GM23338 (cell line): ENCODE results near the gene STK24. TPM values are rescaled to one million over a fixed set of nuclear protein-coding genes. Genes with fewer than 3 reads are reported as not detected.
A peak's percentile ranks its signal among the peaks of the same experiment; 100 is the strongest.

Experiments used
- ATAC-seq: fragments of 200-7000 bp; cut with Tn5 transposase; 3 replicates; pipeline ENCODE4 v1.9.1; 2020
- DNase-seq: peaks from one replicate; pipeline ENCODE4 v3.0.0-alpha.2; 2015; ENCODE audit warnings: low spot score
- H2AFZ ChIP-seq: fragments of 200-600 bp; sonication (generic); 2 replicates; pipeline ENCODE4 v1.8.0; 2016; ENCODE audit warnings: antibody characterized with exemption, mild to moderate bottlenecking, moderate library complexity
- H3F3A ChIP-seq: fragments of 200-600 bp; sonication (generic); replicated peaks from 2 replicates; pipeline ENCODE4 v1.8.0; 2017; ENCODE audit warnings: antibody characterized with exemption, mixed run types, low read depth
- H3K27ac ChIP-seq: fragments of 200-600 bp; sonication (generic); 2 replicates; pipeline ENCODE4 v1.6.1; 2016; ENCODE audit warnings: low read depth
- H3K27me3 ChIP-seq: fragments of 200-600 bp; sonication (generic); 2 replicates; pipeline ENCODE4 v1.8.0; 2016; ENCODE audit warnings: mild to moderate bottlenecking, mixed run types, moderate library complexity; ENCODE audit not compliant: insufficient read depth
- H3K36me3 ChIP-seq: fragments of 200-600 bp; sonication (generic); 2 replicates; pipeline ENCODE4 v1.8.0; 2016; ENCODE audit warnings: mild to moderate bottlenecking; ENCODE audit not compliant: insufficient read depth
- H3K4me1 ChIP-seq: fragments of 200-600 bp; sonication (generic); 2 replicates; pipeline ENCODE4 v1.8.0; 2016; ENCODE audit warnings: mild to moderate bottlenecking, moderate library complexity; ENCODE audit not compliant: insufficient read depth
- H3K4me2 ChIP-seq: fragments of 200-600 bp; sonication (generic); 2 replicates; pipeline ENCODE4 v1.7.1; 2017; ENCODE audit warnings: mixed run types
- H3K4me3 ChIP-seq: fragments of 200-600 bp; sonication (generic); 2 replicates; pipeline ENCODE4 v1.6.1; 2016; ENCODE audit warnings: mixed run types
- H3K79me2 ChIP-seq: fragments of 200-600 bp; sonication (generic); replicated peaks from 2 replicates; pipeline ENCODE4 v1.8.0; 2017; ENCODE audit warnings: mild to moderate bottlenecking; ENCODE audit not compliant: insufficient read depth
- H3K9me2 ChIP-seq: fragments of 200-600 bp; sonication (generic); 2 replicates; pipeline ENCODE4 v1.8.0; 2017; ENCODE audit not compliant: insufficient read depth
- H4K20me1 ChIP-seq: fragments of 200-600 bp; sonication (generic); replicated peaks from 2 replicates; pipeline ENCODE4 v1.8.0; 2017; ENCODE audit warnings: mild to moderate bottlenecking; ENCODE audit not compliant: insufficient read depth
- H3K27ac Mint-ChIP-seq: 2 replicates; pipeline ENCODE4 v1.8.0; 2020; ENCODE audit warnings: inconsistent platforms, mild to moderate bottlenecking, moderate library complexity, mixed read lengths
- H3K27me3 Mint-ChIP-seq: 3 replicates; pipeline ENCODE4 v1.8.0; 2022; ENCODE audit warnings: low read depth, mild to moderate bottlenecking, moderate library complexity, mixed read lengths, inconsistent platforms; ENCODE audit not compliant: insufficient read depth, poor library complexity
- H3K36me3 Mint-ChIP-seq: 3 replicates; pipeline ENCODE4 v1.8.0; 2021; ENCODE audit warnings: low read depth, mild to moderate bottlenecking, inconsistent platforms, moderate library complexity, mixed read lengths
- H3K4me1 Mint-ChIP-seq: 3 replicates; pipeline ENCODE4 v1.8.0; 2020; ENCODE audit warnings: mild to moderate bottlenecking, inconsistent platforms, mixed read lengths
- H3K4me3 Mint-ChIP-seq: 3 replicates; pipeline ENCODE4 v1.8.0; 2021; ENCODE audit warnings: moderate library complexity, mild to moderate bottlenecking, inconsistent platforms, mixed read lengths
- H3K9me3 Mint-ChIP-seq: 3 replicates; pipeline ENCODE4 v1.8.0; 2020; ENCODE audit warnings: moderate library complexity, mild to moderate bottlenecking, inconsistent platforms, mixed read lengths
- CREB1 ChIP-seq: fragments of 250-450 bp; sonication (Bioruptor Pico); IDR thresholded peaks from 2 replicates; pipeline ENCODE4 v1.5.0; 2020; ENCODE audit warnings: low read depth, mild to moderate bottlenecking, moderate library complexity
- EZH2 ChIP-seq: fragments of 200-600 bp; sonication (generic); IDR thresholded peaks from one replicate; pipeline ENCODE4 v1.8.0; 2017; ENCODE audit warnings: antibody characterized with exemption, mild to moderate bottlenecking, low read depth; ENCODE audit not compliant: unreplicated experiment
- EZH2phosphoT487 ChIP-seq: fragments of 200-600 bp; sonication (generic); IDR thresholded peaks from one replicate; pipeline ENCODE4 v1.8.1; 2018; ENCODE audit warnings: antibody characterized with exemption; ENCODE audit not compliant: unreplicated experiment
- JUNB ChIP-seq: IDR thresholded peaks from one replicate; pipeline ENCODE4 v1.6.1; 2016; ENCODE audit warnings: antibody characterized with exemption; ENCODE audit not compliant: unreplicated experiment
- NANOG ChIP-seq: IDR thresholded peaks from 2 replicates; pipeline ENCODE4 v1.6.1; 2016; ENCODE audit warnings: antibody characterized with exemption, borderline replicate concordance
- POLR2AphosphoS5 ChIP-seq: IDR thresholded peaks from 2 replicates; pipeline ENCODE4 v1.6.1; 2016; ENCODE audit warnings: antibody characterized with exemption, low read depth
- STAT1 ChIP-seq: IDR thresholded peaks from one replicate; pipeline ENCODE4 v1.6.1; 2016; ENCODE audit warnings: antibody characterized with exemption; ENCODE audit not compliant: unreplicated experiment
- ZNF114 ChIP-seq: fragments of 250-450 bp; sonication (Bioruptor Pico); IDR thresholded peaks from 2 replicates; pipeline ENCODE4 v1.5.0; 2020; ENCODE audit warnings: mild to moderate bottlenecking, moderate library complexity
- ZNF331 ChIP-seq: fragments of 250-450 bp; sonication (Bioruptor Pico); IDR thresholded peaks from 2 replicates; pipeline ENCODE4 v1.5.0; 2020; ENCODE audit warnings: low read depth, mild to moderate bottlenecking, moderate library complexity
- polyA plus RNA-seq: library from polyadenylated mRNA; unstranded; fragments of >200 nt; fragmentation: Nextera tagmentation; extraction: Ambion mirVana; gene quantifications from 2 replicates; pipeline ENCODE4 v1.2.1, GENCODE V29; 2016
- total RNA-seq: library from RNA; depleted of rRNA; stranded (reverse); fragments of >200 nt; shearing (Covaris generic); gene quantifications from 2 replicates; pipeline ENCODE4 v1.2.3, GENCODE V29; 2014
- TF ChIP-seq, protein P1 (sequence below): IDR thresholded peaks from 2 replicates; pipeline ENCODE4 v1.6.1; 2016; ENCODE audit warnings: antibody characterized with exemption
- TF ChIP-seq, protein P2 (sequence below), 2 experiments: fragments of 200-600 bp in 1 of 2; sonication (generic) in 1 of 2; conservative IDR thresholded peaks; 2 replicates each; pipeline versions ENCODE4 v1.5.1 to v1.6.1; 2016 to 2017; ENCODE audit warnings: antibody characterized with exemption in 2 of 2, low read depth in 2 of 2, mild to moderate bottlenecking in 2 of 2, moderate library complexity in 1 of 2
- TF ChIP-seq, protein P3 (sequence below): IDR thresholded peaks from one replicate; pipeline ENCODE4 v1.6.1; 2018; ENCODE audit warnings: antibody characterized with exemption; ENCODE audit not compliant: unreplicated experiment
- TF ChIP-seq, protein P4 (sequence below): fragments of 250-450 bp; sonication (Bioruptor Pico); IDR thresholded peaks from 2 replicates; pipeline ENCODE4 v1.5.0; 2020; ENCODE audit warnings: mild to moderate bottlenecking, moderate library complexity

Gene STK24
- total and polyA plus RNA-seq, 2 experiments from 2014 or later, result 56.5 to 144 TPM

- no peaks in the 10 kb centered on the region for H3K27me3 ChIP-seq
- H3K4me2 ChIP-seq, result peak overlapping the region; percentile 29; the same call in 1 of the 2 replicates
- Mint-ChIP-seq H3K4me1 (peaks cover 71% of the 10 kb centered on the region), H3K36me3 (peaks cover 10% of the 10 kb centered on the region), H3K9me3 (no peaks in the 10 kb centered on the region), H3K27ac (peak overlapping the region; percentile 72), H3K4me3 (no peak overlapping the region), H3K27me3 (peaks cover 12% of the 10 kb centered on the region)
- H3K4me3 ChIP-seq, result no peak overlapping the region
- H3K27ac ChIP-seq, result peak overlapping the region; percentile 33; the same call in 1 of the 2 replicates
- no peaks in the 10 kb centered on the region for H3K36me3 ChIP-seq
- H3K79me2 ChIP-seq, result peaks cover 100% of the 10 kb centered on the region
- DNase-seq, result no peak
- peak; percentile 30 for ATAC-seq
- H4K20me1 ChIP-seq, result peaks cover 48% of the 10 kb centered on the region
- TF ChIP-seq, protein P1, sequence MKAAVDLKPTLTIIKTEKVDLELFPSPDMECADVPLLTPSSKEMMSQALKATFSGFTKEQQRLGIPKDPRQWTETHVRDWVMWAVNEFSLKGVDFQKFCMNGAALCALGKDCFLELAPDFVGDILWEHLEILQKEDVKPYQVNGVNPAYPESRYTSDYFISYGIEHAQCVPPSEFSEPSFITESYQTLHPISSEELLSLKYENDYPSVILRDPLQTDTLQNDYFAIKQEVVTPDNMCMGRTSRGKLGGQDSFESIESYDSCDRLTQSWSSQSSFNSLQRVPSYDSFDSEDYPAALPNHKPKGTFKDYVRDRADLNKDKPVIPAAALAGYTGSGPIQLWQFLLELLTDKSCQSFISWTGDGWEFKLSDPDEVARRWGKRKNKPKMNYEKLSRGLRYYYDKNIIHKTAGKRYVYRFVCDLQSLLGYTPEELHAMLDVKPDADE, result no peak
- no peak for TF ChIP-seq CREB1 (CRISPR knock-in tag)
- no peak for TF ChIP-seq JUNB
- TF ChIP-seq POLR2AphosphoS5, result no peak
- no peak for TF ChIP-seq EZH2
- TF ChIP-seq NANOG, result no peak
- no peak for TF ChIP-seq STAT1
- TF ChIP-seq, protein P2, sequence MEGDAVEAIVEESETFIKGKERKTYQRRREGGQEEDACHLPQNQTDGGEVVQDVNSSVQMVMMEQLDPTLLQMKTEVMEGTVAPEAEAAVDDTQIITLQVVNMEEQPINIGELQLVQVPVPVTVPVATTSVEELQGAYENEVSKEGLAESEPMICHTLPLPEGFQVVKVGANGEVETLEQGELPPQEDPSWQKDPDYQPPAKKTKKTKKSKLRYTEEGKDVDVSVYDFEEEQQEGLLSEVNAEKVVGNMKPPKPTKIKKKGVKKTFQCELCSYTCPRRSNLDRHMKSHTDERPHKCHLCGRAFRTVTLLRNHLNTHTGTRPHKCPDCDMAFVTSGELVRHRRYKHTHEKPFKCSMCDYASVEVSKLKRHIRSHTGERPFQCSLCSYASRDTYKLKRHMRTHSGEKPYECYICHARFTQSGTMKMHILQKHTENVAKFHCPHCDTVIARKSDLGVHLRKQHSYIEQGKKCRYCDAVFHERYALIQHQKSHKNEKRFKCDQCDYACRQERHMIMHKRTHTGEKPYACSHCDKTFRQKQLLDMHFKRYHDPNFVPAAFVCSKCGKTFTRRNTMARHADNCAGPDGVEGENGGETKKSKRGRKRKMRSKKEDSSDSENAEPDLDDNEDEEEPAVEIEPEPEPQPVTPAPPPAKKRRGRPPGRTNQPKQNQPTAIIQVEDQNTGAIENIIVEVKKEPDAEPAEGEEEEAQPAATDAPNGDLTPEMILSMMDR (conservative IDR thresholded peaks at IDR 0.05; ENCODE audit: low read depth in 2 of 2), result no peak
- TF ChIP-seq, protein P3, sequence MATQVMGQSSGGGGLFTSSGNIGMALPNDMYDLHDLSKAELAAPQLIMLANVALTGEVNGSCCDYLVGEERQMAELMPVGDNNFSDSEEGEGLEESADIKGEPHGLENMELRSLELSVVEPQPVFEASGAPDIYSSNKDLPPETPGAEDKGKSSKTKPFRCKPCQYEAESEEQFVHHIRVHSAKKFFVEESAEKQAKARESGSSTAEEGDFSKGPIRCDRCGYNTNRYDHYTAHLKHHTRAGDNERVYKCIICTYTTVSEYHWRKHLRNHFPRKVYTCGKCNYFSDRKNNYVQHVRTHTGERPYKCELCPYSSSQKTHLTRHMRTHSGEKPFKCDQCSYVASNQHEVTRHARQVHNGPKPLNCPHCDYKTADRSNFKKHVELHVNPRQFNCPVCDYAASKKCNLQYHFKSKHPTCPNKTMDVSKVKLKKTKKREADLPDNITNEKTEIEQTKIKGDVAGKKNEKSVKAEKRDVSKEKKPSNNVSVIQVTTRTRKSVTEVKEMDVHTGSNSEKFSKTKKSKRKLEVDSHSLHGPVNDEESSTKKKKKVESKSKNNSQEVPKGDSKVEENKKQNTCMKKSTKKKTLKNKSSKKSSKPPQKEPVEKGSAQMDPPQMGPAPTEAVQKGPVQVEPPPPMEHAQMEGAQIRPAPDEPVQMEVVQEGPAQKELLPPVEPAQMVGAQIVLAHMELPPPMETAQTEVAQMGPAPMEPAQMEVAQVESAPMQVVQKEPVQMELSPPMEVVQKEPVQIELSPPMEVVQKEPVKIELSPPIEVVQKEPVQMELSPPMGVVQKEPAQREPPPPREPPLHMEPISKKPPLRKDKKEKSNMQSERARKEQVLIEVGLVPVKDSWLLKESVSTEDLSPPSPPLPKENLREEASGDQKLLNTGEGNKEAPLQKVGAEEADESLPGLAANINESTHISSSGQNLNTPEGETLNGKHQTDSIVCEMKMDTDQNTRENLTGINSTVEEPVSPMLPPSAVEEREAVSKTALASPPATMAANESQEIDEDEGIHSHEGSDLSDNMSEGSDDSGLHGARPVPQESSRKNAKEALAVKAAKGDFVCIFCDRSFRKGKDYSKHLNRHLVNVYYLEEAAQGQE, result no peak
- no peak for TF ChIP-seq ZNF331
- no peak for TF ChIP-seq ZNF114 (CRISPR knock-in tag)
- TF ChIP-seq, protein P4, sequence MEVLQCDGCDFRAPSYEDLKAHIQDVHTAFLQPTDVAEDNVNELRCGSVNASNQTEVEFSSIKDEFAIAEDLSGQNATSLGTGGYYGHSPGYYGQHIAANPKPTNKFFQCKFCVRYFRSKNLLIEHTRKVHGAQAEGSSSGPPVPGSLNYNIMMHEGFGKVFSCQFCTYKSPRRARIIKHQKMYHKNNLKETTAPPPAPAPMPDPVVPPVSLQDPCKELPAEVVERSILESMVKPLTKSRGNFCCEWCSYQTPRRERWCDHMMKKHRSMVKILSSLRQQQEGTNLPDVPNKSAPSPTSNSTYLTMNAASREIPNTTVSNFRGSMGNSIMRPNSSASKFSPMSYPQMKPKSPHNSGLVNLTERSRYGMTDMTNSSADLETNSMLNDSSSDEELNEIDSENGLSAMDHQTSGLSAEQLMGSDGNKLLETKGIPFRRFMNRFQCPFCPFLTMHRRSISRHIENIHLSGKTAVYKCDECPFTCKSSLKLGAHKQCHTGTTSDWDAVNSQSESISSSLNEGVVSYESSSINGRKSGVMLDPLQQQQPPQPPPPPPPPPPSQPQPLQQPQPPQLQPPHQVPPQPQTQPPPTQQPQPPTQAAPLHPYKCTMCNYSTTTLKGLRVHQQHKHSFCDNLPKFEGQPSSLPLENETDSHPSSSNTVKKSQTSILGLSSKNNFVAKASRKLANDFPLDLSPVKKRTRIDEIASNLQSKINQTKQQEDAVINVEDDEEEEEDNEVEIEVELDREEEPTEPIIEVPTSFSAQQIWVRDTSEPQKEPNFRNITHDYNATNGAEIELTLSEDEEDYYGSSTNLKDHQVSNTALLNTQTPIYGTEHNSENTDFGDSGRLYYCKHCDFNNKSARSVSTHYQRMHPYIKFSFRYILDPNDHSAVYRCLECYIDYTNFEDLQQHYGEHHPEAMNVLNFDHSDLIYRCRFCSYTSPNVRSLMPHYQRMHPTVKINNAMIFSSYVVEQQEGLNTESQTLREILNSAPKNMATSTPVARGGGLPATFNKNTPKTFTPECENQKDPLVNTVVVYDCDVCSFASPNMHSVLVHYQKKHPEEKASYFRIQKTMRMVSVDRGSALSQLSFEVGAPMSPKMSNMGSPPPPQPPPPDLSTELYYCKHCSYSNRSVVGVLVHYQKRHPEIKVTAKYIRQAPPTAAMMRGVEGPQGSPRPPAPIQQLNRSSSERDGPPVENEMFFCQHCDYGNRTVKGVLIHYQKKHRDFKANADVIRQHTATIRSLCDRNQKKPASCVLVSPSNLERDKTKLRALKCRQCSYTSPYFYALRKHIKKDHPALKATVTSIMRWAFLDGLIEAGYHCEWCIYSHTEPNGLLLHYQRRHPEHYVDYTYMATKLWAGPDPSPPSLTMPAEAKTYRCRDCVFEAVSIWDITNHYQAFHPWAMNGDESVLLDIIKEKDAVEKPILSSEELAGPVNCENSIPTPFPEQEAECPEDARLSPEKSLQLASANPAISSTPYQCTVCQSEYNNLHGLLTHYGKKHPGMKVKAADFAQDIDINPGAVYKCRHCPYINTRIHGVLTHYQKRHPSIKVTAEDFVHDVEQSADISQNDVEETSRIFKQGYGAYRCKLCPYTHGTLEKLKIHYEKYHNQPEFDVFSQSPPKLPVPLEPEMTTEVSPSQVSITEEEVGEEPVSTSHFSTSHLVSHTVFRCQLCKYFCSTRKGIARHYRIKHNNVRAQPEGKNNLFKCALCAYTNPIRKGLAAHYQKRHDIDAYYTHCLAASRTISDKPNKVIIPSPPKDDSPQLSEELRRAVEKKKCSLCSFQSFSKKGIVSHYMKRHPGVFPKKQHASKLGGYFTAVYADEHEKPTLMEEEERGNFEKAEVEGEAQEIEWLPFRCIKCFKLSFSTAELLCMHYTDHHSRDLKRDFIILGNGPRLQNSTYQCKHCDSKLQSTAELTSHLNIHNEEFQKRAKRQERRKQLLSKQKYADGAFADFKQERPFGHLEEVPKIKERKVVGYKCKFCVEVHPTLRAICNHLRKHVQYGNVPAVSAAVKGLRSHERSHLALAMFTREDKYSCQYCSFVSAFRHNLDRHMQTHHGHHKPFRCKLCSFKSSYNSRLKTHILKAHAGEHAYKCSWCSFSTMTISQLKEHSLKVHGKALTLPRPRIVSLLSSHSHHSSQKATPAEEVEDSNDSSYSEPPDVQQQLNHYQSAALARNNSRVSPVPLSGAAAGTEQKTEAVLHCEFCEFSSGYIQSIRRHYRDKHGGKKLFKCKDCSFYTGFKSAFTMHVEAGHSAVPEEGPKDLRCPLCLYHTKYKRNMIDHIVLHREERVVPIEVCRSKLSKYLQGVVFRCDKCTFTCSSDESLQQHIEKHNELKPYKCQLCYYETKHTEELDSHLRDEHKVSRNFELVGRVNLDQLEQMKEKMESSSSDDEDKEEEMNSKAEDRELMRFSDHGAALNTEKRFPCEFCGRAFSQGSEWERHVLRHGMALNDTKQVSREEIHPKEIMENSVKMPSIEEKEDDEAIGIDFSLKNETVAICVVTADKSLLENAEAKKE (CRISPR knock-in tag), result no peak
- TF ChIP-seq EZH2phosphoT487, result no peak
- peaks cover 71% of the 10 kb centered on the region for H3K4me1 ChIP-seq
- H2AFZ ChIP-seq, result no peak overlapping the region
- no peaks in the 10 kb centered on the region for H3K9me2 ChIP-seq
- H3F3A ChIP-seq, result no peaks in the 10 kb centered on the region
Measured at GRCh38 chr13:98559169-98559568, 17.7 kb downstream of the STK24 start.
